ENCODE data around the gene TAAR8.

DNA sequence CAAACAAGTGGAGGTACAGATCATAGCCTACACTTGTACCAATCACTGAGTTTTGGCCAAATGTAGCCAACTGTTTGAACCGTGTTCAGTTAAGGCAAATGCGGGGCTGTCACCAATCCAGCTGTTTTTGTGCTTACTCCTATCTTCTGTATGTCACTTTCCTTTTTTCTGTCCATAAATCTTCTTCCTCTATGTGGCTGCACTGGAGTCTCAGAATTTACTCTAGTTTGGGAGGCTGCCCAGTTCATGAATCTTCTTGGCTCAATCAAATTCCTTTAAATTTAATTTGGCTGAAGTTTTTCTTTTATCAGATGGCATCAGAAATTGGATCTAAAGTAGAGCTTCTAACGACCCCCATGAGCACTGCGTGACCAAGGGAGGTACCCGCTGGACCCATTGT, 27.8 kb upstream of the TAAR8 start:
- TF ChIP-seq, protein P1, sequence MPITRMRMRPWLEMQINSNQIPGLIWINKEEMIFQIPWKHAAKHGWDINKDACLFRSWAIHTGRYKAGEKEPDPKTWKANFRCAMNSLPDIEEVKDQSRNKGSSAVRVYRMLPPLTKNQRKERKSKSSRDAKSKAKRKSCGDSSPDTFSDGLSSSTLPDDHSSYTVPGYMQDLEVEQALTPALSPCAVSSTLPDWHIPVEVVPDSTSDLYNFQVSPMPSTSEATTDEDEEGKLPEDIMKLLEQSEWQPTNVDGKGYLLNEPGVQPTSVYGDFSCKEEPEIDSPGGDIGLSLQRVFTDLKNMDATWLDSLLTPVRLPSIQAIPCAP (CRISPR knock-in tag; IDR thresholded peaks at IDR 0.05; ENCODE audit: low read depth) = no peak
- TF ChIP-seq CBX5 (CRISPR knock-in tag; IDR thresholded peaks at IDR 0.05; ENCODE audit: borderline replicate concordance) (no peak), MAX (IDR thresholded peaks at IDR 0.05) (no peak), POLR2A (IDR thresholded peaks at IDR 0.05; ENCODE audit: insufficient read depth in 1 of 2, low read depth in 2 of 2, low read length in 2 of 2) (no peak)
- TF ChIP-seq, protein P2, sequence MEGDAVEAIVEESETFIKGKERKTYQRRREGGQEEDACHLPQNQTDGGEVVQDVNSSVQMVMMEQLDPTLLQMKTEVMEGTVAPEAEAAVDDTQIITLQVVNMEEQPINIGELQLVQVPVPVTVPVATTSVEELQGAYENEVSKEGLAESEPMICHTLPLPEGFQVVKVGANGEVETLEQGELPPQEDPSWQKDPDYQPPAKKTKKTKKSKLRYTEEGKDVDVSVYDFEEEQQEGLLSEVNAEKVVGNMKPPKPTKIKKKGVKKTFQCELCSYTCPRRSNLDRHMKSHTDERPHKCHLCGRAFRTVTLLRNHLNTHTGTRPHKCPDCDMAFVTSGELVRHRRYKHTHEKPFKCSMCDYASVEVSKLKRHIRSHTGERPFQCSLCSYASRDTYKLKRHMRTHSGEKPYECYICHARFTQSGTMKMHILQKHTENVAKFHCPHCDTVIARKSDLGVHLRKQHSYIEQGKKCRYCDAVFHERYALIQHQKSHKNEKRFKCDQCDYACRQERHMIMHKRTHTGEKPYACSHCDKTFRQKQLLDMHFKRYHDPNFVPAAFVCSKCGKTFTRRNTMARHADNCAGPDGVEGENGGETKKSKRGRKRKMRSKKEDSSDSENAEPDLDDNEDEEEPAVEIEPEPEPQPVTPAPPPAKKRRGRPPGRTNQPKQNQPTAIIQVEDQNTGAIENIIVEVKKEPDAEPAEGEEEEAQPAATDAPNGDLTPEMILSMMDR (CRISPR knock-in tag; IDR thresholded peaks at IDR 0.05) = no peak

All from HepG2 (cell line).